A673 (cell line): Measurements from ENCODE around the gene DMGDH. TPM values are rescaled to one million over a fixed set of nuclear protein-coding genes. Genes with fewer than 3 reads are reported as not detected.

ENCODE experiments used
- BruUV-seq: library from RNA; stranded (reverse); fragments of 400-500 nt; replicated peaks from 2 replicates; lab custom pipeline; 2021; lab: Mats Ljungman, UMichigan
- CTCF ChIA-PET: fragments of 300-600 bp; sonication (Branson Sonifier 250); formaldehyde crosslinking; loops from one replicate; lab custom pipeline; 2022; ENCODE audit warnings: antibody characterized with exemption; lab: Charles Lee
- POLR2A ChIA-PET: fragments of 300-600 bp; sonication (Branson Sonifier 250); formaldehyde crosslinking; loops from one replicate; lab custom pipeline; 2022; ENCODE audit warnings: antibody characterized with exemption; ENCODE audit not compliant: low non-redundant PET; lab: Charles Lee
- DNase-seq: peaks from one replicate; pipeline ENCODE4 v3.0.0-alpha.2; 2015; ENCODE audit warnings: low spot score
- H3K27ac ChIP-seq: fragments of 200-600 bp; sonication (generic); 2 replicates; pipeline ENCODE4 v1.5.1; 2016; ENCODE audit warnings: mixed run types, low read depth, mild to moderate bottlenecking, mixed read lengths, antibody characterized with exemption, low read length; ENCODE audit not compliant: poor library complexity, severe bottlenecking
- H3K27me3 ChIP-seq: fragments of 200-600 bp; sonication (generic); replicated peaks from 2 replicates; pipeline ENCODE4 v1.6.1; 2017; ENCODE audit warnings: mixed run types, low read depth, mild to moderate bottlenecking, mixed read lengths, antibody characterized with exemption, low read length; ENCODE audit not compliant: insufficient read depth, poor library complexity
- H3K36me3 ChIP-seq: fragments of 200-600 bp; sonication (generic); 2 replicates; pipeline ENCODE4 v1.6.1; 2016; ENCODE audit warnings: mixed run types, mild to moderate bottlenecking, mixed read lengths, antibody characterized with exemption, low read length; ENCODE audit not compliant: insufficient read depth, poor library complexity, severe bottlenecking
- H3K4me1 ChIP-seq: fragments of 200-600 bp; sonication (generic); 2 replicates; pipeline ENCODE4 v1.6.1; 2017; ENCODE audit warnings: mixed run types, mild to moderate bottlenecking, mixed read lengths, antibody characterized with exemption, low read length; ENCODE audit not compliant: insufficient read depth, poor library complexity, severe bottlenecking
- H3K4me3 ChIP-seq: fragments of 200-600 bp; sonication (generic); 2 replicates; pipeline ENCODE4 v1.5.1; 2016; ENCODE audit warnings: low read depth, mixed run types, mild to moderate bottlenecking, mixed read lengths, low read length; ENCODE audit not compliant: poor library complexity, severe bottlenecking
- H3K9me3 ChIP-seq: fragments of 200-600 bp; sonication (generic); 2 replicates; pipeline ENCODE4 v1.6.1; 2016; ENCODE audit warnings: mixed run types, low read depth, mild to moderate bottlenecking, mixed read lengths, antibody characterized with exemption, low read length; ENCODE audit not compliant: poor library complexity, severe bottlenecking
- CTCF ChIP-seq: fragments of 300-800, 200-600 bp; sonication (generic); conservative IDR thresholded peaks from 2 replicates; pipeline ENCODE4 v1.5.1; 2017; ENCODE audit warnings: low read depth, mild to moderate bottlenecking, antibody characterized with exemption, low read length, moderate library complexity, mixed read lengths
- EZH2 ChIP-seq: fragments of 200-600 bp; sonication (generic); IDR thresholded peaks from 2 replicates; pipeline ENCODE4 v1.6.1; 2017; ENCODE audit warnings: borderline replicate concordance, low read depth, mild to moderate bottlenecking, mixed read lengths, antibody characterized with exemption, low read length; ENCODE audit not compliant: poor library complexity, severe bottlenecking
- intact Hi-C: fragments of 100-400 bp; cut with micrococcal nuclease; formaldehyde crosslinking; loops from one replicate; pipeline ENCODE4 v1.10.0; 2022; ENCODE audit not compliant: unreplicated experiment
- total RNA-seq: library from RNA; stranded (reverse); gene quantifications from 2 replicates; pipeline ENCODE4 v1.2.3, GENCODE V29; 2021

Gene DMGDH
- total RNA-seq, 1 experiment from 2014 or later: 0.15 TPM

- BruUV-seq: no TSS peak
- CTCF ChIA-PET: no interaction called here
- intact Hi-C loops: no loop called here
- POLR2A ChIA-PET: no interaction called here
- no peak for DNase-seq
- Histone ChIP-seq H3K36me3 (no peaks in the 10 kb centered on the region), H3K27ac (no peak overlapping the region), H3K4me1 (no peaks in the 10 kb centered on the region), H3K4me3 (no peak overlapping the region), H3K9me3 (no peaks in the 10 kb centered on the region), H3K27me3 (no peaks in the 10 kb centered on the region)
- no peak for TF ChIP-seq CTCF
- TF ChIP-seq EZH2: no peak
Observed at GRCh38 chr5:79059674-79060073, 9.8 kb downstream of the DMGDH start.

- Histone ChIP-seq H3K27ac (no peak overlapping the region), H3K4me3 (no peak overlapping the region), H3K4me1 (no peaks in the 10 kb centered on the region), H3K27me3 (no peaks in the 10 kb centered on the region), H3K9me3 (no peaks in the 10 kb centered on the region), H3K36me3 (no peaks in the 10 kb centered on the region)
- no peak for DNase-seq
- TF ChIP-seq EZH2 (no peak), CTCF (no peak)
- intact Hi-C loops: no loop called here
- CTCF ChIA-PET: no interaction called here
- BruUV-seq: no TSS peak
- POLR2A ChIA-PET: interaction anchor here (0.7 kb wide), 1 partner anchor 135 kb away, joined by 3 read pairs; no protein-coding TSS in a partner anchor
Observed at GRCh38 chr5:79056847-79057246, 12.6 kb downstream of the DMGDH start.

GRCh38 chr5:79055017-79055416 is 14.5 kb downstream of the DMGDH start:
- BruUV-seq: no TSS peak
- H3K4me1 ChIP-seq: no peaks in the 10 kb centered on the region

More at GRCh38 chr5:79055017-79055416, 14.5 kb downstream of the DMGDH start:
- CTCF ChIA-PET: no interaction called here
- TF ChIP-seq CTCF (no peak), EZH2 (no peak)
- DNase-seq: no peak
- POLR2A ChIA-PET: no interaction called here
- H3K4me3 ChIP-seq: no peak overlapping the region
- no peaks in the 10 kb centered on the region for H3K36me3 ChIP-seq
- intact Hi-C loops: no loop called here
- H3K9me3 ChIP-seq: no peaks in the 10 kb centered on the region
- no peak overlapping the region for H3K27ac ChIP-seq
- H3K27me3 ChIP-seq: no peaks in the 10 kb centered on the region
